ENCODE results near the gene RAB7B.

Gene RAB7B

GRCh38 chr1:205970486-205970885, 32.7 kb downstream of the RAB7B start:
- no peak overlapping the region for H3K4me3 ChIP-seq (ENCODE audit: low read depth, low read length)
- peak overlapping the region; percentile 77 for H3K27ac ChIP-seq
- no peak overlapping the region for H3K4me2 ChIP-seq (ENCODE audit: low read length)
- no peaks in the 10 kb centered on the region for H3K79me2 ChIP-seq
- no peaks in the 10 kb centered on the region for H3K27me3 ChIP-seq (ENCODE audit: control insufficient read depth, insufficient read depth, low read length)
- peaks cover 8% of the 10 kb centered on the region for H3K4me1 ChIP-seq
- no peak for TF ChIP-seq CTCF (IDR thresholded peaks at IDR 0.05)
- H3K9ac ChIP-seq = no peak overlapping the region
- no peaks in the 10 kb centered on the region for H3K9me3 ChIP-seq (ENCODE audit: control insufficient read depth, low read length)
- H2AFZ ChIP-seq = no peak overlapping the region
- H3K36me3 ChIP-seq (ENCODE audit: control insufficient read depth, insufficient read depth, low read length) = no peaks in the 10 kb centered on the region

- Histone ChIP-seq H3K79me2 (no peaks in the 10 kb centered on the region), H2AFZ (no peak overlapping the region), H3K36me3 (ENCODE audit: control insufficient read depth, insufficient read depth, low read length) (no peaks in the 10 kb centered on the region), H3K27me3 (ENCODE audit: control insufficient read depth, insufficient read depth, low read length) (no peaks in the 10 kb centered on the region), H3K4me3 (ENCODE audit: low read depth, low read length) (no peak overlapping the region), H3K27ac (no peak overlapping the region), H3K4me2 (ENCODE audit: low read length) (no peak overlapping the region), H3K4me1 (peaks cover 8% of the 10 kb centered on the region), H3K9ac (no peak overlapping the region), H3K9me3 (ENCODE audit: control insufficient read depth, low read length) (no peaks in the 10 kb centered on the region)
- TF ChIP-seq CTCF (IDR thresholded peaks at IDR 0.05) = no peak
Measured at GRCh38 chr1:205969229-205969628, 34.0 kb downstream of the RAB7B start.

GRCh38 chr1:205967554-205968335, 35.5 kb downstream of the RAB7B start:
- peaks cover 10% of the 10 kb centered on the region for H3K4me1 ChIP-seq
- no peak overlapping the region for H2AFZ ChIP-seq
- no peaks in the 10 kb centered on the region for H3K9me3 ChIP-seq (ENCODE audit: control insufficient read depth, low read length)
- no peak for TF ChIP-seq CTCF (IDR thresholded peaks at IDR 0.05)
- H3K27ac ChIP-seq = no peak overlapping the region
- no peaks in the 10 kb centered on the region for H3K27me3 ChIP-seq (ENCODE audit: control insufficient read depth, insufficient read depth, low read length)
- no peak overlapping the region for H3K9ac ChIP-seq
- no peak overlapping the region for H3K4me2 ChIP-seq (ENCODE audit: low read length)
- no peak overlapping the region for H3K4me3 ChIP-seq (ENCODE audit: low read depth, low read length)
- no peaks in the 10 kb centered on the region for H3K36me3 ChIP-seq (ENCODE audit: control insufficient read depth, insufficient read depth, low read length)
- no peaks in the 10 kb centered on the region for H3K79me2 ChIP-seq

GRCh38 chr1:205965036-205965884, 37.9 kb downstream of the RAB7B start:
- TF ChIP-seq CTCF (IDR thresholded peaks at IDR 0.05) = no peak
- Histone ChIP-seq H3K79me2 (no peaks in the 10 kb centered on the region), H3K27ac (no peak overlapping the region), H3K4me3 (ENCODE audit: low read depth, low read length) (no peak overlapping the region), H3K4me1 (peaks cover 18% of the 10 kb centered on the region), H2AFZ (no peak overlapping the region), H3K27me3 (ENCODE audit: control insufficient read depth, insufficient read depth, low read length) (no peaks in the 10 kb centered on the region), H3K36me3 (ENCODE audit: control insufficient read depth, insufficient read depth, low read length) (no peaks in the 10 kb centered on the region), H3K9ac (no peak overlapping the region), H3K9me3 (ENCODE audit: control insufficient read depth, low read length) (no peaks in the 10 kb centered on the region), H3K4me2 (ENCODE audit: low read length) (no peak overlapping the region)
